ENCODE measurements around the gene MCM3AP.

- TF ChIP-seq CTCF (conservative IDR thresholded peaks at IDR 0.05; ENCODE audit: low read length) (0 out of 2 replicates have a peak, but pooled peaks have one; percentile 18), EZH2phosphoT487 (IDR thresholded peaks at IDR 0.05; ENCODE audit: borderline replicate concordance, low read depth, low read length) (no peak)
Observed at GRCh38 chr21:46264690-46265144, 20.7 kb downstream of the MCM3AP start.

Data from OCI-LY7 (cell line).